ENCODE results near the gene KMT5C.

- TF ChIP-seq CTCF (IDR thresholded peaks at IDR 0.05) (no peak), EZH2 (IDR thresholded peaks at IDR 0.05; ENCODE audit: borderline replicate concordance, insufficient read depth, low read depth, low read length, poor library complexity, severe bottlenecking) (no peak)
These were observed 18.8 kb downstream of the KMT5C start for GRCh38 chr19:55358493-55358892.

Data from B cell (primary cell).